ENCODE results near the gene MYO1D.
A peak's percentile ranks its signal among the peaks of the same experiment; 100 is the strongest.

The MYO1D gene

GRCh38 chr17:32514606-32515005 lies 362.3 kb downstream of the MYO1D start:
- Histone ChIP-seq H3K36me3 (peaks cover 0 to 7% (median 0%) of the 10 kb centered on the region in 3 donors), H3K4me3 (no peak overlapping the region), H3K27me3 (no peaks in the 10 kb centered on the region), H3K4me1 (peaks cover 0 to 18% (median 8%) of the 10 kb centered on the region in 4 donors), H3K9me3 (no peaks in the 10 kb centered on the region), H3K27ac (no peak overlapping the region)
- no peak for DNase-seq
- intact Hi-C loops (cut with DNase I; ENCODE audit: low total_unique reads): no loop called here
- no peak for TF ChIP-seq CTCF (IDR thresholded peaks at IDR 0.05)

GRCh38 chr17:32513579-32513978 lies 363.3 kb downstream of the MYO1D start:
- H3K4me3 ChIP-seq: no peak overlapping the region
- no peak for TF ChIP-seq CTCF (IDR thresholded peaks at IDR 0.05)
- peaks cover 0 to 8% (median under 1%) of the 10 kb centered on the region in 4 donors for H3K4me1 ChIP-seq
- peak in 1 of 2 donors; percentile 7 for DNase-seq
- intact Hi-C loops (cut with DNase I; ENCODE audit: low total_unique reads): no loop called here
- H3K27me3 ChIP-seq: no peaks in the 10 kb centered on the region
- H3K36me3 ChIP-seq: peaks cover 0 to 7% (median 0%) of the 10 kb centered on the region in 3 donors
- no peaks in the 10 kb centered on the region for H3K9me3 ChIP-seq
- H3K27ac ChIP-seq: no peak overlapping the region

GRCh38 chr17:32512328-32512727 lies 364.6 kb downstream of the MYO1D start:
- peak in 1 of 2 donors; percentile 17 for DNase-seq
- H3K27ac ChIP-seq: no peak overlapping the region
- H3K27me3 ChIP-seq: no peaks in the 10 kb centered on the region
- TF ChIP-seq CTCF (IDR thresholded peaks at IDR 0.05): no peak
- no peak overlapping the region for H3K4me3 ChIP-seq
- peaks cover 0 to 7% (median 0%) of the 10 kb centered on the region in 3 donors for H3K36me3 ChIP-seq
- peaks cover 0 to 4% (median 0%) of the 10 kb centered on the region in 4 donors for H3K4me1 ChIP-seq
- no peaks in the 10 kb centered on the region for H3K9me3 ChIP-seq
- intact Hi-C loops (cut with DNase I; ENCODE audit: low total_unique reads): no loop called here

- DNase-seq: no peak
- no peak for TF ChIP-seq CTCF (IDR thresholded peaks at IDR 0.05)
- Histone ChIP-seq H3K4me1 (no peaks in the 10 kb centered on the region), H3K27ac (no peak overlapping the region), H3K36me3 (peaks cover 0 to 7% (median 2%) of the 10 kb centered on the region in 3 donors), H3K9me3 (no peaks in the 10 kb centered on the region), H3K4me3 (no peak overlapping the region), H3K27me3 (no peaks in the 10 kb centered on the region)
- intact Hi-C loops (cut with DNase I; ENCODE audit: low total_unique reads): no loop called here
Observed at GRCh38 chr17:32510466-32510865, 366.5 kb downstream of the MYO1D start.

GRCh38 chr17:32508926-32509325 lies 368.0 kb downstream of the MYO1D start:
- Histone ChIP-seq H3K27me3 (no peaks in the 10 kb centered on the region), H3K4me3 (no peak overlapping the region), H3K27ac (no peak overlapping the region), H3K9me3 (no peaks in the 10 kb centered on the region), H3K36me3 (peaks cover 0 to 18% (median 14%) of the 10 kb centered on the region in 3 donors), H3K4me1 (peaks cover 0 to 13% (median 3%) of the 10 kb centered on the region in 4 donors)
- DNase-seq: no peak
- TF ChIP-seq CTCF (IDR thresholded peaks at IDR 0.05): no peak
- intact Hi-C loops (cut with DNase I; ENCODE audit: low total_unique reads): no loop called here

Measured in tibial artery (tissue), 4 donors.